ENCODE measurements around the gene ACSM5. TPM values are rescaled to one million over a fixed set of nuclear protein-coding genes. Genes with fewer than 3 reads are reported as not detected.
A peak's percentile ranks its signal among the peaks of the same experiment; 100 is the strongest.

ACSM5 gene
- total RNA-seq, 2 donors from 2014 or later, result not detected

DNA sequence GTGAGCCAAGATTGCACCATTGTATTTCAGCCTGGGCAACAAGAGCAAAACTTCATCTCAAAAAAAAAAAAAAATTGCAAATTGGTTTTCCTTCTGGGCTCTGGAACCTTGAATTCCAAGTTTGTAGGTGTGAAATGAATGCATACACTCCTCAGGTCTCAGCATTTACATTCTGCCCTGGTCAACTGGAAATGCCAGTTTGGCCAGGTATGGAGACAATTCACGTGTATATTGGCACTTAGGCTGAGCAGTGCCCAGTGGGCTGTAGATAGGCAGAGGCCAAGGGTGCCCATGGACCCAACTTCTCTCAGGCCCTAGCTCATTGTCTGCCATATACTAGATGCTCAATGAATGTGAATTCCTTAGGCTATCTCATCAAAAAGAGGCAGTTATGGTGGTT, 20.5 kb upstream of the ACSM5 start:
- Mint-ChIP-seq H3K4me3 (no peak overlapping the region), H3K27me3 (peaks cover 11 to 15% of the 10 kb centered on the region in 2 donors), H3K36me3 (no peaks in the 10 kb centered on the region), H3K27ac (no peak overlapping the region), H3K9me3 (no peaks in the 10 kb centered on the region), H3K4me1 (ENCODE audit: low read depth in 2 of 2) (peaks cover 0 to 3% of the 10 kb centered on the region in 2 donors)
- DNase-seq (ENCODE audit: low spot score) (no peak), ATAC-seq (no peak)

DNA sequence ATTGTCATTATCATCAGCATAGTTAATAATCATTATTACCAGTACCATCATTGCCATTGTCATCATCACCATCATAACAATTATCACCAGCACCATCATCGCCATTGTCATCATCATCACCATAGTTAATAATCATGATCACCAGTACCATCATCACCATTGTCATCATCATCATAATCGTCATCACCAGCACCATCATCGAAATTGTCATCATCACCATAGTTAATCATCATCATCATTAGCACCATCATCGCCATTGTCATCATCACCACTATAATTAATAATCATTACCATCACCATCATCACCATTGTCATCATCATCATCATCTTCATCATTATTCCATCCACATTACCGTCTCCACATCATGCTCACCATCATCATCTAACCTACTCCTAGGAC, 18.3 kb upstream of the ACSM5 start:
- Mint-ChIP-seq H3K27ac (no peak overlapping the region), H3K4me1 (ENCODE audit: low read depth in 2 of 2) (peaks cover 0 to 3% of the 10 kb centered on the region in 2 donors), H3K27me3 (peaks cover 11 to 15% of the 10 kb centered on the region in 2 donors), H3K9me3 (no peaks in the 10 kb centered on the region), H3K36me3 (no peaks in the 10 kb centered on the region), H3K4me3 (no peak overlapping the region)
- no peak for DNase-seq (ENCODE audit: low spot score)
- no peak for ATAC-seq

DNA sequence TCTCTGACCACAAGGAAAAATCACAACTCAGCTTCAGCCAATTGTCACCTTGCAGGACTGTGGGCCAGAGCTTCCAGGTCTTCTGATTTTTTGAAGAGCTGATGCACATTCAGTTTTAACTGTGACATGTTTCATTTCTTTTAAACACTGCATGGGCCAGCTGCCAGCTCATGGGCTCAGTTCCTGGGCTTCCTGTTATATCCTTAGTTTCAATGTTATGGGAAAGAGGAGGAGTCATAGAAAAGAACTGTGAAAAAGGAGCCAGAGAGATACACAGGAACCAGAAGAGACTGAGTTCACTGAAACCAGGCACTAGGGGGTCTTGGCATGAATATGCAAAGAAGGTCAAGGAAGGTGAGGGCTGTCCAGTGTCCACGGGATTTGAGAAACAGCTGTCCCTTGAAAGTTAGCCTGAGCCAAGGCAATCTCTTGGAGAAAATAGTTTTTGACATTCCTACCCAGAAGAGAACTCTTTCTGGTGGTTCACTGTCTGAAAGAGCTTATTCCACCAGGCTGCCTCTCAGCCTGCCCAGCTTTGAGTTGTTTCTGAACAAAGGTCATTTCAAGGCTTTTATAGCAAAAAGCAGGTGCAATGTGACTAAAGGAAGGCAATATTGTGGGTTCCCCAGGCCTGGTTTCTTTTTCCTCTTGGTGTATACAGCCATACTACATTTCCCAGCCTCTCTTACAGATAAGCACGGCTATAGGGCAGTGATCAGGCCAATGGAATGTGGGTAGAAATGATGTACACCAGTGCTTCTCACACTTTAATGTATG, 15.3 kb upstream of the ACSM5 start:
- Mint-ChIP-seq H3K27ac (no peak overlapping the region), H3K9me3 (no peaks in the 10 kb centered on the region), H3K27me3 (no peaks in the 10 kb centered on the region), H3K4me3 (no peak overlapping the region), H3K36me3 (no peaks in the 10 kb centered on the region), H3K4me1 (ENCODE audit: low read depth in 2 of 2) (no peaks in the 10 kb centered on the region)
- no peak for DNase-seq (ENCODE audit: low spot score)
- no peak for ATAC-seq

DNA sequence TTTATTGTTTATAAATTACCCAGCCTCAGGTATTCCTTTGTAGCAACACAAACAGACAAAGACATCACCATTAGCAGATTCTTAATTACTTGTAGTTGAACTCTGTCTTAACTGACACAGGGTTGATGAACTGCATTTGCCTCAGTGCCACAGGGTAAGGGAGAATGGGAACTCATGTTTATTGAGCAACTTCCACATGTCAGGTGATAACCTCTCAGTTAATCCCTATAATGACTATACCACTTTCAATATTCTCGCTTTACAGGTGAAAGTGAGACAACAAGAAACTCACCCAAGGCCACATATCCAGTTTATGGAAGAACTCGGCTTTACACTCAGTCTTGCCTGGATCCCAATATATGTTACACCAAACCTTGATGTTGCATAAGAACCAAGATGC, 13.4 kb upstream of the ACSM5 start:
- Mint-ChIP-seq H3K36me3 (no peaks in the 10 kb centered on the region), H3K4me1 (ENCODE audit: low read depth in 2 of 2) (no peaks in the 10 kb centered on the region), H3K9me3 (no peaks in the 10 kb centered on the region), H3K27ac (no peak overlapping the region), H3K4me3 (no peak overlapping the region), H3K27me3 (no peaks in the 10 kb centered on the region)
- DNase-seq (ENCODE audit: low spot score), result no peak
- no peak for ATAC-seq

DNA sequence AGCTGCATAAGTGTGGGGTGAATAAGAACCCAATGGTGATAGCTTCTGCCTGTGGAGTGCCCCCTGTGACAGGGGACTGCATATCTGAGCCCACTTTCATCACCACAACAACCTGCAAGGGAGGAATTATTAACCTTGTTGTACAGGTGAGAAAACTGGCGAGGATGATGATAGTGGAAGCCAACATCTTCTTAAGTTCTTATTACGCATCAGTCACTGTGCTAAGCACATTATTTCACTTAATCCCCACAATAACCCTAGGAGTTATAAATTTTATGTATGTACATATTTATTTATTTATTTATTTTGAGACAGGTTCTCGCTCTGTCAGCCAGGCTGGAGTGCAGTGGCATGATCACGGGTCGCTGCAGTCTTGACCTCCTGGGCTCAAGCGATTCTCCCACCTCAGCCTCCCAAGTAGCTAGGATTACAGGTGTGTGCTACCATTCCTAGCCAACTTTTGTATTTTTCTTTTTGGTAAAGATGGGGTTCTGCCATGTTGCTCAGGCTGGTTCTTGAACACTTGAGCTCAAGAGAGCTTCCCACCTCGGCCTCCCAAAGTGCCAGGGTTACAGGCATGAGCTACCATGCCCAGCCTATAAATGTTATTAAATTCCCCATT, 12.4 kb upstream of the ACSM5 start:
- DNase-seq (ENCODE audit: low spot score), result no peak
- H3K36me3 Mint-ChIP-seq, result no peaks in the 10 kb centered on the region
- H3K27ac Mint-ChIP-seq, result no peak overlapping the region
- no peak overlapping the region for H3K4me3 Mint-ChIP-seq
- no peak for ATAC-seq
- H3K9me3 Mint-ChIP-seq, result no peaks in the 10 kb centered on the region
- H3K4me1 Mint-ChIP-seq (ENCODE audit: low read depth in 2 of 2), result no peaks in the 10 kb centered on the region
- H3K27me3 Mint-ChIP-seq, result peaks cover 0 to 3% of the 10 kb centered on the region in 2 donors

DNA sequence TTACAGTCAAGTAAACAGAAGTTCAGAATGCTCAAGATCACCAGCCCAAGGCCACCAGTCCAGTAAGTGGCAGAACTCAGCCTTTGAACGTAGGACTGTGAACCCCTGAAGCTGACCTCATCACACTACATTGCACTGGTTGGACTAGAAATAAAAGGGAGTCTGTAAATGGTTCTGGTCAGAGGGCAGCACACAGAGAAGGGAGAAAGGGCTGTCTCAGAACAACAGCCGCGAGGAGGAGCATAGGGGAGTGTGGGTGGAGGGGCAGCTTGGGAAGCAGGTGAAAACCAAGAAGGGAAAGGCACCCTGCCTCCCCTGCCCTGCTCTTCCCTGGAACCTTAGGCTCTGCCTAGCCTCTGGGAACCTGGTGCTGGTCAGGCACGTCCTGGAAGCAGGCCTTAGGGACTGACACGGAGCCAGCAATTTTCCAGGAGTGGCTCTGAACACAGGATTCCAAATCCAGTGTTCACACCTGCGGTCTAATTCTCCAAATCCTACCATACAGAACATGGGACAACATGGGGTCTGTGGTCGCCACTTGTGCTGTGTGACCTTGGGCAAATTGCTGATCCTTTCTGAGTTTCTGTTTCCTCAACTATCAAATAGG, 11.8 kb upstream of the ACSM5 start:
- Mint-ChIP-seq H3K27me3 (peaks cover 0 to 7% of the 10 kb centered on the region in 2 donors), H3K4me3 (no peak overlapping the region), H3K27ac (no peak overlapping the region), H3K9me3 (no peaks in the 10 kb centered on the region), H3K4me1 (ENCODE audit: low read depth in 2 of 2) (no peaks in the 10 kb centered on the region), H3K36me3 (no peaks in the 10 kb centered on the region)
- no peak for DNase-seq (ENCODE audit: low spot score)
- peak in 1 of 2 donors; percentile 19 for ATAC-seq

DNA sequence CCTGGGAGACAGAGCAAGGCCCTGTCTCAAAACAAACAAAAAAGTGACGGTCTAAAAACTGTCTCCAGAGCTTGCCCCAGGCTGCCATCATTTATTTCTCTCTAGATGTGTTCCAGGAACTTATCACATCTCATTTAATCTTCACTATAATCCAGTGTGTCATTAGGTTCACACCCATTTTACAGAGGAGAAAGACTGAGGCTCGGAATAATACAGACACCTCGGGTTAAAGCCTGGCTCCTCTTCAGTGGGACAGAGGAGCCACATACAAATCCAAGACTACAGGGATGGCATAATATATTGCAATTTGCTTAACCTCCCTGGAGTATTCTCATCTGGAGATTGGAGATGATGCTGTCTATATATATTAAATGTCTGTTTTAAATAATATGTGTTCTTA, 10.7 kb upstream of the ACSM5 start:
- Mint-ChIP-seq H3K27me3 (peaks cover 0 to 12% of the 10 kb centered on the region in 2 donors), H3K27ac (no peak overlapping the region), H3K4me3 (no peak overlapping the region), H3K9me3 (no peaks in the 10 kb centered on the region), H3K4me1 (ENCODE audit: low read depth in 2 of 2) (no peaks in the 10 kb centered on the region), H3K36me3 (no peaks in the 10 kb centered on the region)
- DNase-seq (ENCODE audit: low spot score) (no peak), ATAC-seq (no peak)

DNA sequence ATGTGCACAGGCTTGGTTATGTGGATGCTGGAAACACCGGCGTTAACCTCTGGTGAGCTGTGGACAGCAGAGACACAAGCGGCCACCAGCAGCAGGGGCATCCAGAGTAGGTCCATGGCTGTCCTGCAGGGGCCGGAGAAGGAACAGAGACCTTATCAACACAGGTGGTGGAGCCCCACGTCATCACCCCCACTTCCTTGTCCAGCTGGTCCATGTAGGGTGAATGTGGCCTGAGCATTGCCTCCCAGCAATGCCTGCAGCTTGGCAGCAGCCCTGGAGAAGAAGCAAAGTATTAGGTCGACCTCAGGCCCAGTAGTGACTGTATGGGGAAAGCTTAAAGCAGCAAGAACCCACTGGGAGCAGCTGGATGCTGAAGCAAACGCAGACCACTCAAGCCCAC, 10.1 kb upstream of the ACSM5 start:
- Mint-ChIP-seq H3K4me1 (ENCODE audit: low read depth in 2 of 2) (no peaks in the 10 kb centered on the region), H3K27me3 (peaks cover 5 to 18% of the 10 kb centered on the region in 2 donors), H3K9me3 (no peaks in the 10 kb centered on the region), H3K4me3 (no peak overlapping the region), H3K36me3 (no peaks in the 10 kb centered on the region), H3K27ac (no peak overlapping the region)
- ATAC-seq (no peak), DNase-seq (ENCODE audit: low spot score) (no peak)

DNA sequence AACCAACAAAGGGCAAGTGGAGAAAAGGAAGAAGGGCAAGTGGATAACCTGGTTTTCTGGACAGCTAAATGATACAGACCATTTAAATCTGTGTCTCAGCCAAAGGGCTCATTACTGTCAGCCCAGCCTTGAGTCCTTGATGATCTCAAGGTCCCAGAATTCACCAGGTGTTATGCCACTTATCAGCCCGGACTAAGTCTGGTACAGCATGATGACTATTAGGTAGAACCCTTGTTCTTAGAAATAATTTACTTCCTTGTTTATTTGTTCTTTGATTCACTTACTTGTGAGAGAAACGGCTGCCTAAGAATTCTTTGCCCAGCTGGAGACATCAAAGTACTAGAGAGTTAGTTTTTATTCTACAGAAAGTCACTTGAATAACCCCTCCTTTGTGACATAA, 8.3 kb upstream of the ACSM5 start:
- Mint-ChIP-seq H3K4me3 (no peak overlapping the region), H3K27ac (no peak overlapping the region), H3K9me3 (no peaks in the 10 kb centered on the region), H3K4me1 (ENCODE audit: low read depth in 2 of 2) (no peaks in the 10 kb centered on the region), H3K36me3 (no peaks in the 10 kb centered on the region), H3K27me3 (peaks cover 7 to 18% of the 10 kb centered on the region in 2 donors)
- ATAC-seq, result no peak
- DNase-seq (ENCODE audit: low spot score), result no peak

DNA sequence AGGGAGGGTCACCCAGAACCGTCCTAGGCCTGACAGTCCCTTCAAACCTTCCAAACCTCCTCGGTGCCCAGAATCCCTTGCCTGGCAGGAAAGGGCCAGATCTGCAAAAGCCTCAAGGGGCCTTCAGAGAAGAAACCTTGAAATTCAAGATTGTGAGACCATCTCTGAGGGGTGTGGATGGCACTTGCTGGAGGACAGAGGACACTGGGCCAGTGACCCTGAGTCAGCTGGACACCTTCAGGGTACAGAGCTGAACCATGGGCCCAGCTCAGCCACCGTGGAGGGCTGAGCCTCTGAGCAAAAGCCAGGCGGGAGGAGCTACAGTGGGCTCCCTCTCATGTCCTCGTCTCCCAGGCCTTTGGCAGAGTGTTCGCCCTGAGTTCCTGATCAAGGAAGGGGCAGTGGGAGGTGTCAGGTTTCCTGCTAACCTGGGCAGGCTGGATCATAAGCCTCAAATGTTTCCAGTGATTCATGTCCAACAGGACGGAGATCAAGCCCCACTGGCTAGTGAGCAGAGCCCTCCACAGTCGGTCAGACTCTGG, 7.8 kb upstream of the ACSM5 start:
- Mint-ChIP-seq H3K4me1 (ENCODE audit: low read depth in 2 of 2) (no peaks in the 10 kb centered on the region), H3K27ac (no peak overlapping the region), H3K36me3 (no peaks in the 10 kb centered on the region), H3K4me3 (no peak overlapping the region), H3K27me3 (peaks cover 8 to 18% of the 10 kb centered on the region in 2 donors), H3K9me3 (no peaks in the 10 kb centered on the region)
- ATAC-seq, result peak in 1 of 2 donors; percentile 37
- DNase-seq (ENCODE audit: low spot score), result no peak

DNA sequence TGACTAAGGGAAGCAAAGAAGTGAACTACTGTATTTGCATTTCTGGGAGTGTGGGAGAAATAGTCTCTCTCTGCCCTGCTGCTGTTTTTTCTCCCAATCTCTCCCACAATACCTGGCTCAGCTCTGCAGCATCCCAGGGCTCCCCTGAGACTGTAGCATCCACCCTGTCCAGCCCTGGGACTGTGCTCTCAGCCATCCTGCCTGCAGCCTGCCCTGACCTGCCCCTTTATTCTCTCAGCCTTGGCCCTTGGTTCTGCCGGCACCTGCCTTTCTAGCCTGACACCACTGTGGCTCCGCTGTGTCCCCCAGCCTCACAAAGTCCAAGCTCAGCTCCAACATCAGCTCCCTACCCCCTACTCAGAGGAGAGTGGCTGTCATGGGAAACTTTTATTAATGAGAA, 6.7 kb upstream of the ACSM5 start:
- H3K4me3 Mint-ChIP-seq, result no peak overlapping the region
- ATAC-seq (peak in 1 of 2 donors; percentile 29), DNase-seq (ENCODE audit: low spot score) (no peak)
- peaks cover 8 to 18% of the 10 kb centered on the region in 2 donors for H3K27me3 Mint-ChIP-seq
- no peak overlapping the region for H3K27ac Mint-ChIP-seq
- no peaks in the 10 kb centered on the region for H3K4me1 Mint-ChIP-seq (ENCODE audit: low read depth in 2 of 2)
- no peaks in the 10 kb centered on the region for H3K36me3 Mint-ChIP-seq
- no peaks in the 10 kb centered on the region for H3K9me3 Mint-ChIP-seq

DNA sequence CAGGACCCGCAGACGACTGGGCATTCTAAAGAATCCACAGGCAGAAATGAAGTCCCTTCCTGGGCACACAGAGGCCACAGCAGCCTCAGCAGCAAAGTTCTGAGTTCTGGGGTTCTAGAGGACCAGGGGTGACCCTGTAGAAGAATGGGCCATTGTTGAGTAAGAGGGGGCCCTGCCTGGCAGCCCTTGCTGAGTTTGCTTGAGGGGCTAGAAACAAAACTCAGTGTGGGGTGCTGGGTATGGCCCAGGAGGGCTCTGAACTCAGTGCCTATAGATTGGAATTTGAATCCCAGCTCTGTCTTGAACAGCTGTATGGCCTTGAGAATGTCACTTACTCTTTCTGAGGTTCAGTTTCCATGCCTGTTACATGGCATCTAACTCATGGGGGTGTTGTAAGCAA, 4.7 kb upstream of the ACSM5 start, which contains the start of gene PDILT:
PDILT (minus strand) TSS at position 101 of the 400 bp plus-strand sequence. CDS start 5,437 bp downstream, outside the sequence.
- H3K27ac Mint-ChIP-seq, result peak within 1 kb of the TSS in 1 of 2 donors; percentile 3
- ATAC-seq, result no peak
- DNase-seq (ENCODE audit: low spot score), result no peak
- H3K27me3 Mint-ChIP-seq, result peaks cover 8 to 18% of the 10 kb centered on the region in 2 donors
- H3K36me3 Mint-ChIP-seq, result no peaks in the 10 kb centered on the region
- H3K4me1 Mint-ChIP-seq (ENCODE audit: low read depth in 2 of 2), result no peaks in the 10 kb centered on the region
- H3K4me3 Mint-ChIP-seq, result no peak within 1 kb of the TSS
- no peaks in the 10 kb centered on the region for H3K9me3 Mint-ChIP-seq

DNA sequence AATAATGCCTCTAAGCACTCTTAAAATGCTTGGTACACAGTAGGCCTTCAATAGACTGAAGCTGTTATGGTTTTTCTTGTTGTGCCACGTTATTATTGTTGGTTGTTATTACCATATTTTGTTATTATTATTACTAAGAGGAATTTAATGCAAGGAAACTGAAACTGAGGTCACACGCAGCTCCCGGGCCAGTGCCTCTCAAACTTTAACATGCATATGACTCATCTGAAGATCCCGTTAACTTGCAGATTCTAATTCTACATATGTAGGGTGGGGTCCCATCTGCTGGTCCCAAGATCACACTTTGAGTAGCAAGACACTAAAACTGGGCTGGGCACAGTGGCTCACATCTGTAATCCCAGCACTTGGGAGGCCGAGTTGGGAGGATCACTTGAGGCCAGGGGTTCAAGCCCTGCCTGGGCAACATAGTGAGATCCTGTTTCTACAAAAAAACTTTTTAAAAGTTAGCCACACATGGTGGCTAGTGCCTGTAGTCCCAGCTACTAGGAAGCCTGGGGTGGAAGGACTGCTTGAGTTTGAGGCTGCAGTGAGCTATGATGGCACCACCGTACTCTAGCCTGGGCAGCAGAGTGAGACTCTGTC, 888 bp downstream of the ACSM5 start:
- Mint-ChIP-seq H3K9me3 (no peaks in the 10 kb centered on the region), H3K27ac (no peak overlapping the region), H3K36me3 (no peaks in the 10 kb centered on the region), H3K27me3 (peaks cover 9% of the 10 kb centered on the region in 2 donors), H3K4me3 (no peak overlapping the region), H3K4me1 (ENCODE audit: low read depth in 2 of 2) (no peaks in the 10 kb centered on the region)
- DNase-seq (ENCODE audit: low spot score), result no peak
- no peak for ATAC-seq
